Fibroblast of skin of left quadriceps (primary cell): ENCODE measurements around the gene EDN2.

Experiments
- DNase-seq, 2 experiments: peaks; one replicate each; pipeline ENCODE4 v3.0.0-alpha.2; 2013; ENCODE audit warnings: low read depth in 2 of 2

EDN2 gene

GRCh38 chr1:41498804-41499203 lies 14.3 kb upstream of the EDN2 start:
- DNase-seq = no peak

- no peak for DNase-seq
These were observed 13.9 kb upstream of the EDN2 start for GRCh38 chr1:41498391-41498790.

GRCh38 chr1:41497461-41498030 lies 13.1 kb upstream of the EDN2 start:
- DNase-seq = no peak

GRCh38 chr1:41497056-41497440 lies 12.6 kb upstream of the EDN2 start:
- no peak for DNase-seq

GRCh38 chr1:41496080-41497055 lies 11.9 kb upstream of the EDN2 start:
- DNase-seq = peak; percentile 78 to 81

- no peak for DNase-seq
These were observed 10.9 kb upstream of the EDN2 start for GRCh38 chr1:41495210-41495948.

- DNase-seq = no peak
These were observed 10.1 kb upstream of the EDN2 start for GRCh38 chr1:41494351-41495209.

GRCh38 chr1:41493626-41494350 lies 9.3 kb upstream of the EDN2 start:
- no peak for DNase-seq

- peak; percentile 64 to 65 for DNase-seq
These were observed 8.6 kb upstream of the EDN2 start for GRCh38 chr1:41493117-41493536.

- DNase-seq = no peak
These were observed 7.9 kb upstream of the EDN2 start for GRCh38 chr1:41492341-41492848.

- DNase-seq = no peak
These were observed 6.4 kb upstream of the EDN2 start for GRCh38 chr1:41490911-41491310.

GRCh38 chr1:41489561-41489960 lies 5.1 kb upstream of the EDN2 start:
- no peak for DNase-seq

GRCh38 chr1:41488040-41488951 lies 3.8 kb upstream of the EDN2 start:
- no peak for DNase-seq

- no peak for DNase-seq
These were observed 2.9 kb upstream of the EDN2 start for GRCh38 chr1:41487126-41488039.

GRCh38 chr1:41486371-41487125 lies 2.1 kb upstream of the EDN2 start:
- peak; percentile 51 to 59 for DNase-seq

GRCh38 chr1:41486053-41486370 lies 1.5 kb upstream of the EDN2 start:
- DNase-seq = no peak

GRCh38 chr1:41485605-41486004 lies 1.1 kb upstream of the EDN2 start:
- DNase-seq = peak in 1 of 2 experiments; percentile 32

GRCh38 chr1:41483960-41484401 lies 502 bp downstream of the EDN2 start:
- no peak for DNase-seq
